ENCODE data around the gene IFTAP.
A peak's percentile ranks its signal among the peaks of the same experiment; 100 is the strongest.
"Not testable (repeated sequence)": the region's sequence is repeated elsewhere in the genome, so short reads cannot be mapped to it uniquely, and the experiment has no call there.

IFTAP gene

GRCh38 chr11:36594316-36594989 lies at the start of gene IFTAP:
IFTAP (plus strand) TSS chr11:36594502; CDS start chr11:36610104, 15,602 bp downstream.
- H3K36me3 ChIP-seq (ENCODE audit: control insufficient read depth, insufficient read depth, low read length, severe bottlenecking) = no peaks in the 10 kb centered on the region
- H3K4me3 ChIP-seq (ENCODE audit: low read length) = peak within 1 kb of the TSS; percentile 98
- no peaks in the 10 kb centered on the region for H3K9me3 ChIP-seq (ENCODE audit: control insufficient read depth, low read length)
- DNase-seq (ENCODE audit: low read depth) = peak; percentile 94
- H3K9ac ChIP-seq (ENCODE audit: low read length) = peak within 1 kb of the TSS; percentile 88
- H3K27me3 ChIP-seq (replicated peaks; ENCODE audit: control insufficient read depth, insufficient read depth, low read length) = peaks cover 7% of the 10 kb centered on the region
- H3K4me1 ChIP-seq (ENCODE audit: control insufficient read depth, insufficient read depth, low read length) = peaks cover 7% of the 10 kb centered on the region

- no peaks in the 10 kb centered on the region for H3K4me1 ChIP-seq (ENCODE audit: control insufficient read depth, insufficient read depth, low read length)
- no peaks in the 10 kb centered on the region for H3K9me3 ChIP-seq (ENCODE audit: control insufficient read depth, low read length)
- no peaks in the 10 kb centered on the region for H3K36me3 ChIP-seq (ENCODE audit: control insufficient read depth, insufficient read depth, low read length, severe bottlenecking)
- H3K27me3 ChIP-seq (replicated peaks; ENCODE audit: control insufficient read depth, insufficient read depth, low read length) = no peaks in the 10 kb centered on the region
- no peak overlapping the region for H3K9ac ChIP-seq (ENCODE audit: low read length)
- DNase-seq (ENCODE audit: low read depth) = no peak
- H3K4me3 ChIP-seq (ENCODE audit: low read length) = no peak overlapping the region
These were observed 43.8 kb upstream of the IFTAP start for GRCh38 chr11:36550385-36551115.

GRCh38 chr11:36557390-36557789 lies 36.9 kb upstream of the IFTAP start:
- H3K4me3 ChIP-seq (ENCODE audit: low read length); H3K4me1 ChIP-seq (ENCODE audit: control insufficient read depth, insufficient read depth, low read length); H3K9ac ChIP-seq (ENCODE audit: low read length); H3K9me3 ChIP-seq (ENCODE audit: control insufficient read depth, low read length); DNase-seq (ENCODE audit: low read depth); H3K27me3 ChIP-seq (replicated peaks; ENCODE audit: control insufficient read depth, insufficient read depth, low read length); H3K36me3 ChIP-seq (ENCODE audit: control insufficient read depth, insufficient read depth, low read length, severe bottlenecking): not testable (repeated sequence)

GRCh38 chr11:36557991-36558390 lies 36.3 kb upstream of the IFTAP start:
- Histone ChIP-seq H3K9me3 (ENCODE audit: control insufficient read depth, low read length) (peaks cover 5% of the 10 kb centered on the region), H3K36me3 (ENCODE audit: control insufficient read depth, insufficient read depth, low read length, severe bottlenecking) (no peaks in the 10 kb centered on the region), H3K9ac (ENCODE audit: low read length) (no peak overlapping the region), H3K4me1 (ENCODE audit: control insufficient read depth, insufficient read depth, low read length) (no peaks in the 10 kb centered on the region), H3K27me3 (replicated peaks; ENCODE audit: control insufficient read depth, insufficient read depth, low read length) (peaks cover 12% of the 10 kb centered on the region), H3K4me3 (ENCODE audit: low read length) (no peak overlapping the region)
- no peak for DNase-seq (ENCODE audit: low read depth)

GRCh38 chr11:36558571-36559413 lies 35.5 kb upstream of the IFTAP start:
- no peak for DNase-seq (ENCODE audit: low read depth)
- Histone ChIP-seq H3K9ac (ENCODE audit: low read length) (no peak overlapping the region), H3K27me3 (replicated peaks; ENCODE audit: control insufficient read depth, insufficient read depth, low read length) (peaks cover 12% of the 10 kb centered on the region), H3K4me1 (ENCODE audit: control insufficient read depth, insufficient read depth, low read length) (no peaks in the 10 kb centered on the region), H3K4me3 (ENCODE audit: low read length) (no peak overlapping the region), H3K36me3 (ENCODE audit: control insufficient read depth, insufficient read depth, low read length, severe bottlenecking) (no peaks in the 10 kb centered on the region), H3K9me3 (ENCODE audit: control insufficient read depth, low read length) (peaks cover 5% of the 10 kb centered on the region)

GRCh38 chr11:36564376-36565030 lies 29.8 kb upstream of the IFTAP start:
- DNase-seq (ENCODE audit: low read depth) = peak; percentile 89
- H3K4me1 ChIP-seq (ENCODE audit: control insufficient read depth, insufficient read depth, low read length) = no peaks in the 10 kb centered on the region
- H3K9ac ChIP-seq (ENCODE audit: low read length) = peak overlapping the region; percentile 54
- peaks cover 5% of the 10 kb centered on the region for H3K9me3 ChIP-seq (ENCODE audit: control insufficient read depth, low read length)
- peak overlapping the region; percentile 79 for H3K4me3 ChIP-seq (ENCODE audit: low read length)
- H3K36me3 ChIP-seq (ENCODE audit: control insufficient read depth, insufficient read depth, low read length, severe bottlenecking) = no peaks in the 10 kb centered on the region
- peaks cover 28% of the 10 kb centered on the region for H3K27me3 ChIP-seq (replicated peaks; ENCODE audit: control insufficient read depth, insufficient read depth, low read length)

- Histone ChIP-seq H3K4me3 (ENCODE audit: low read length) (peak overlapping the region; percentile 79), H3K36me3 (ENCODE audit: control insufficient read depth, insufficient read depth, low read length, severe bottlenecking) (no peaks in the 10 kb centered on the region), H3K9me3 (ENCODE audit: control insufficient read depth, low read length) (no peaks in the 10 kb centered on the region), H3K9ac (ENCODE audit: low read length) (peak overlapping the region; percentile 54), H3K27me3 (replicated peaks; ENCODE audit: control insufficient read depth, insufficient read depth, low read length) (peaks cover 28% of the 10 kb centered on the region), H3K4me1 (ENCODE audit: control insufficient read depth, insufficient read depth, low read length) (no peaks in the 10 kb centered on the region)
- no peak for DNase-seq (ENCODE audit: low read depth)
These were observed 29.2 kb upstream of the IFTAP start for GRCh38 chr11:36565031-36565610.

- Histone ChIP-seq H3K27me3 (replicated peaks; ENCODE audit: control insufficient read depth, insufficient read depth, low read length) (peaks cover 28% of the 10 kb centered on the region), H3K9ac (ENCODE audit: low read length) (no peak overlapping the region), H3K9me3 (ENCODE audit: control insufficient read depth, low read length) (no peaks in the 10 kb centered on the region), H3K4me1 (ENCODE audit: control insufficient read depth, insufficient read depth, low read length) (no peaks in the 10 kb centered on the region), H3K36me3 (ENCODE audit: control insufficient read depth, insufficient read depth, low read length, severe bottlenecking) (no peaks in the 10 kb centered on the region), H3K4me3 (ENCODE audit: low read length) (no peak overlapping the region)
- DNase-seq (ENCODE audit: low read depth) = no peak
These were observed 27.8 kb upstream of the IFTAP start for GRCh38 chr11:36566407-36567053.

GRCh38 chr11:36567694-36568093 lies 26.6 kb upstream of the IFTAP start, which contains the start of gene RAG1:
RAG1 (plus strand) TSS chr11:36568007; CDS start chr11:36573305, 5,298 bp downstream.
- peaks cover 17% of the 10 kb centered on the region for H3K27me3 ChIP-seq (replicated peaks; ENCODE audit: control insufficient read depth, insufficient read depth, low read length)
- H3K9me3 ChIP-seq (ENCODE audit: control insufficient read depth, low read length) = no peaks in the 10 kb centered on the region
- DNase-seq (ENCODE audit: low read depth) = no peak
- H3K9ac ChIP-seq (ENCODE audit: low read length) = no peak within 1 kb of the TSS
- H3K36me3 ChIP-seq (ENCODE audit: control insufficient read depth, insufficient read depth, low read length, severe bottlenecking) = no peaks in the 10 kb centered on the region
- H3K4me1 ChIP-seq (ENCODE audit: control insufficient read depth, insufficient read depth, low read length) = no peaks in the 10 kb centered on the region
- H3K4me3 ChIP-seq (ENCODE audit: low read length) = no peak within 1 kb of the TSS

GRCh38 chr11:36569095-36569494 lies 25.2 kb upstream of the IFTAP start:
- no peaks in the 10 kb centered on the region for H3K9me3 ChIP-seq (ENCODE audit: control insufficient read depth, low read length)
- H3K9ac ChIP-seq (ENCODE audit: low read length) = no peak overlapping the region
- no peaks in the 10 kb centered on the region for H3K4me1 ChIP-seq (ENCODE audit: control insufficient read depth, insufficient read depth, low read length)
- peaks cover 16% of the 10 kb centered on the region for H3K27me3 ChIP-seq (replicated peaks; ENCODE audit: control insufficient read depth, insufficient read depth, low read length)
- no peaks in the 10 kb centered on the region for H3K36me3 ChIP-seq (ENCODE audit: control insufficient read depth, insufficient read depth, low read length, severe bottlenecking)
- H3K4me3 ChIP-seq (ENCODE audit: low read length) = no peak overlapping the region
- no peak for DNase-seq (ENCODE audit: low read depth)
